T-helper 1 cell treated with Interleukin-12 subunit alpha and Interleukin-12 subunit beta and Interleukin-4 antibody, amounts not matched to agents 30 ng/mL and 1 ng/mL, for 36 hours (primary cell): ENCODE results near the gene CADM4. TPM values are rescaled to one million over a fixed set of nuclear protein-coding genes. Genes with fewer than 3 reads are reported as not detected.
"Not testable (repeated sequence)": the region's sequence is repeated elsewhere in the genome, so short reads cannot be mapped to it uniquely, and the experiment has no call there.

Experiments used
- intact Hi-C: fragments of 100-400 bp; cut with micrococcal nuclease; formaldehyde crosslinking; loops from one replicate; pipeline ENCODE4 v1.15.1; 2024
- total RNA-seq: library from RNA; stranded (reverse); gene quantifications from 2 replicates; pipeline ENCODE4 v1.2.3, GENCODE V29; 2022

The CADM4 gene, protein sequence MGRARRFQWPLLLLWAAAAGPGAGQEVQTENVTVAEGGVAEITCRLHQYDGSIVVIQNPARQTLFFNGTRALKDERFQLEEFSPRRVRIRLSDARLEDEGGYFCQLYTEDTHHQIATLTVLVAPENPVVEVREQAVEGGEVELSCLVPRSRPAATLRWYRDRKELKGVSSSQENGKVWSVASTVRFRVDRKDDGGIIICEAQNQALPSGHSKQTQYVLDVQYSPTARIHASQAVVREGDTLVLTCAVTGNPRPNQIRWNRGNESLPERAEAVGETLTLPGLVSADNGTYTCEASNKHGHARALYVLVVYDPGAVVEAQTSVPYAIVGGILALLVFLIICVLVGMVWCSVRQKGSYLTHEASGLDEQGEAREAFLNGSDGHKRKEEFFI
- 0.32 and 0.34 TPM in 2 replicates for total RNA-seq

DNA sequence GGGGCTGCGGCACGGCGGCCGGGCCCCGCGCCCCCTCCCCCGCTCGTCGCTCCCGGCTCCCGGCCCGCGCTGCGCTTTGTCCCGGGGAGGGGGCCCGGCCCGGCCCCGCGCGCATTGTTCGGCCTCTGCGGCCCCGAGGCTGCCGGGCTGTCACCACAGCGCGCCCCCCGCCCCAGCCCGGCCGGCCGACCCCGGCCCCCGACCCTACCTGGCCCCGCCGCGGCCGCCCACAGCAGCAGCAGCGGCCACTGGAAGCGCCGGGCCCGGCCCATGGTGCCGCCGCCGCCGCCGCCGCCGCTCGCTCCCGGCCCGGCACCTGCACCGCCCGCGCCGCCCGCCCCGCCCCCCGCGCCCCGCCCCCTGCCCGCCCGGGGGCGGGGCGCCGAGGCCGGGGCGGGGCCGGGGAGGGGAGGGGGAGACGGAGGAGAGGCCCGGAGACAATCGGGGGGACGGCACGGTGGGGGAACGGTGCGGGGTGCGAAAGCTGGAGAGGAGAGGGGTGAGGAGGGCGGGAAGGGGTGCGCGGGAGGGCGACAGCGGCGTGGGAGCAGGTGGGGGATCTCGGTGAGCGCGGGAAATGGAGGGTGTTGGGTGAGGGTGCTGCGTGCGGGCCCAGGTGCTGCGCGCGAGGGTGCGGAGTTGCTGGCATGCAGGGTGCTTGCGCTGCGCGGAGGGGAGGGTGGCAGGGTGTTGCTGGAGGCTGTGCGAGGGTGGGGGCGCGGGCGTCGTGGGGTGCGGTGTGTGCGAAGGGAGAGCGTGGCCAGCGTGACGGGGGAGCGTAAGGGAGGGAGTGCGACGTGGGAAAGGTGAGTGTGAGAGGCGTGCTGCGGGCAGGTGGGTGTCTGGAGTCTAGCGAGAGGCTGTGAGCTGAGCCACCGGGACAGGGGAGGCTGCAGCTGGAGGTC is at the start of gene CADM4:
Gene CADM4 (minus strand): TSS at position 332 of the 905 bp plus-strand sequence. CDS start 60 bp downstream, at position 272.
- intact Hi-C loops: loop anchor here (1.0 to 2.0 kb wide), 2 partner anchors 21 to 29 kb away; partner anchors contain the start of gene ZNF428

DNA sequence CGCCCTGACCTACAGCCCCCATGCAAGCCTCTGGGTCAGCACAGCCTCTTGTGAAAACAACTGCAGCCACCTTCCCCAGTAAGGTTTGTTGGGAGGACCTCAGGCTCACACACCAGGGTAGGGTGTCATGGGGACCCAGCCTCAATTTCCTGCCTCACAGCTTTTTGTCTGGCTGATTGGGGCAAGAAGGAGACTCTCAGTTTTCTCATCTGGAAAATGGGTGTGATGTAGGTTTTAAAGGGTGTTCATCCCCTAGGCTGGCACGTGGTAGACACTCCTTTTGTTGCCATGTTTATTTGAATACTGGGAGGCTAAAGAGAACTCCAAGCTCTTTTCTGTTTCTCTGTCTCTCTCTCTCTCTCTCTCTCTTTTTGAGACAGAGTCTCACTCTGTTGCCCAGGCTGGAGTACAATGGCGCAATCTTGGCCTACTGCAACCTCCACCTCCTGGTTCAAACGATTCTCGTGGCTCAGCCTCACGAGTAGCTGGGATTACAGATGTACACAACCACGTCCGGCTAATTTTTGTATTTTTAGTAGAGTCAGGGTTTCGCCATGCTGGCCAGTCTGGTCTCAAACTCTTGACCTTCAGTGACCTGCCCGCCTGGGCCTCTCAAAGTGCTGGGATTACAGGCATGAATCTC is 48.5 kb upstream of the CADM4 start:
- intact Hi-C loops: no loop called here

DNA sequence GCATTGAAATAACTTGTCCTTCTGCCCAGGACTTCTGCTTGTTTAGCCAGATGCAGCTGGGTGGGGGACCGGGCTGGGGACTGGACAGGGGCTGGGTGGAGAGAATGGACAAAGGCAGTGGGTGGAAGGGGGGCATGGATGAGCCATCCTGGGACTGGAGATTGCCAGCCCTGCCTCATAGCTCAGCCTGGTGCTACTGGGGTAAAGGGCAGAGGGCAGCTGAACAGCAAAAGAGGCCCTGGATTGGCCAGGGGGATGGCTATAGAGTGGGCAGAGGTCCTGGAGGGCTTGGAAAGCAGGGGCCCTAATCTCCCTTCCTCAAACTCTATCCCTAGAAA is 48.0 kb upstream of the CADM4 start:
- intact Hi-C loops: no loop called here

DNA sequence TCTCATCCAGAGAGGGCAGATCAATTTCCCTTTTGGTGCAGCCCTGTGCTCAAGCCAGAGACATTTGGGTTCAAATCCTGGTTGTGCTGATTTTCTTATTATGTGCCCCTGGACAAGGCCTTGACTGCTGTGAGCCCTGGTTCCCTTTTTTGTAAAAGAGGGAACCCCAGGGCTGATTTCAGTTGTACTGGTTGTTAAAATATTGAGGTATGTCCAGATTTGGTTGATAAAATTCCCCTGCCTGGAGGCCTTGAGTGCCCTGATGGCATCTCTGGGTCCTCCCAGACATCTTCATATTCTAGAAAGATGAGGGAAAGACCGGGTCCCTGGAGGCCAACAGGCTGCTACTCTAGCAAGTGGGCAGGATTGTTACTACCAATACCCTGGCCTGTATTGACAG is 44.7 kb upstream of the CADM4 start:
- intact Hi-C loops: no loop called here

DNA sequence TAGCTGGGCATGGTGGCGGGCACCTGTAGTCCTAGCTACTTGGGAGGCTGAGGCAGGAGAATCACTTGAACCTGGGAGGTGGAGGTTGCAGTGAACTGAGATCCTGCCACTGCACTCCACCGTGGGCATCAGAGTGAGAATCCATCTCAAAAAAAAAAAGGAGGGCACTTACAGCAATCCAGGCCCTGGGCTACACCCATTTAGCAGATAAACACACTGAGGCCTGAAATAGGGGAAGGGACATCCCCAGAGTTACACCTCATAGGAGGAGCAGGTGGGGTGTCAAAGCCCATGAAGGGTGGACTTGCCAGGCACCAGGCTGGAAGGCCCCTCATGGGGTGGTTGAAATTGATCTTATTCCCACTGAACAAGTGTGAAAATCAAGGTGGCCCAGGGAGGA is 44.3 kb upstream of the CADM4 start:
- intact Hi-C loops: no loop called here

DNA sequence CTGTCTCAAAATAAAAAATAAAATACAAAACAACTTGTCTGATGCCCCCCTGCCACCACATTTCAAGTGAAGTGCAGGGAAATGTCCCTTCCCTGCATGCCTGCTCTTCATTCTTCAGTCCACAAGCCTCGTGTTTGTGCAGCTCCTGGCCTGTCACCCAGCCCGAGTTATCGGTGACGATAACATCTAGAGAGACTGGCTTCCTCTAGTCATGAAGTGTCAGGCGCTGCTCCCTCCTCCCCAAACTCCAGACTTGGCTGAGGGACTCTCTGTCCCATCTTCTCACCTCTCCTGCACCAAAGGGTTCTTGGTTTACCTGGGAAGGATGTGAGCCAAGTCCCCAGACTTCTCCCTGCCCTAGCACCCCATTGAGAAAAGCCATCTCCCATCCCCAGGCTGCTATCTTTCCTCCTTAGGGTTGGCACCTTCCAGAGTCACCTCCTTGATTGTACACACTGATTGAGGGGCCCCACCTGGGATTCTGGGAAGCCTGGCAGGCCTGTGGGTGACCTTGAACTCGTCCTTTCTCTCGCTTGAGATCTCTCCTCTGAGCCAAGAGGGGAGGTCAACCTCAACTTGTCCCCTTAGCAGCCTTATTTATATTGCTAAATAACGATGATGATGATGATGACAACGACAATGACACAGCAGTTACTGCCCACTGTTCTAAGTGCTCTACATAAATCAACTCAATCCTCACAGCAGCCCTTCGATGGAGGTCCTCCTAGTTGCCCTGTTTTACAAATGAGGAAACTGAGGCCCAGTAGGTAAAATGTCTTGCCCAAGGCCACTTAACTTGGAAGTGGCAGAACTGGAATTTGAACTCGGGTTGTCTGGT is 43.4 kb upstream of the CADM4 start:
- intact Hi-C loops: no loop called here

DNA sequence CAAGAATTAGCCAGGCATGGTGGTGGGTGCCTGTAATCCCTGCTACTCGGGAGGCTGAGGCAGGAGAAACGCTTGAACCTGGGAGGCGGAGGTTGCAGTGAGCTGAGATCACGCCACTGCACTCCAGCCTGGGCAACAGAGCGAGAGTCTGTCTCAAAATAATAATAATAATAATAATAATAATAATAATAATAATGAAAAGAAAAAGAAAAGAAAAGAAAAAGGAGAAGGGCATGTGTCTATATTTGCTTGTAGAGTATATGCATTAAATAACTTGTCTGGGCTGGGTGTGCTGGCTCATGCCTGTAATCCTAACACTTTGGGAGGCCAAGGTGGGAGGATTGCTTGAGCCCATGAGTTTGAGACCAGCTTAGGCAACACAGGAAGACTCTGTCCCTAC is 42.6 kb upstream of the CADM4 start:
- intact Hi-C loops: not testable (repeated sequence)

DNA sequence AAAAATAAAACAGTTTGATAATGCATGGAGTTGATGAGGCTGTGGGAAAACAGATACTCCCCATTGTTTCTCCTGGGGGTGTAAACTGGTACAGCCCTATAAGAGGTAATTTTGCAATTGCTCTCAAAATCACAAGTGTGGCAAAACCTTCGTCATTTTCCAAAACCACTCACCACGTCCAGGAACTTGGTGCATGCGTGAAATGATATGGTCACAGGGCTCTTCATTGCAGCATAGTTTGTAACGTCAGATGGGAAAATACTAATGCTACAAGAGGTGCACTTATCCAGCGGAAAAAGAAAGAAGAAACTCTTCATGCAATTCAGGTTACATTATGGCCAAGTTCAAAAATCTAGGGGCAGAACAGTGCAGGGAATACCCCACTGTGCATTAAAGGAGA is 42.2 kb upstream of the CADM4 start:
- intact Hi-C loops: no loop called here

DNA sequence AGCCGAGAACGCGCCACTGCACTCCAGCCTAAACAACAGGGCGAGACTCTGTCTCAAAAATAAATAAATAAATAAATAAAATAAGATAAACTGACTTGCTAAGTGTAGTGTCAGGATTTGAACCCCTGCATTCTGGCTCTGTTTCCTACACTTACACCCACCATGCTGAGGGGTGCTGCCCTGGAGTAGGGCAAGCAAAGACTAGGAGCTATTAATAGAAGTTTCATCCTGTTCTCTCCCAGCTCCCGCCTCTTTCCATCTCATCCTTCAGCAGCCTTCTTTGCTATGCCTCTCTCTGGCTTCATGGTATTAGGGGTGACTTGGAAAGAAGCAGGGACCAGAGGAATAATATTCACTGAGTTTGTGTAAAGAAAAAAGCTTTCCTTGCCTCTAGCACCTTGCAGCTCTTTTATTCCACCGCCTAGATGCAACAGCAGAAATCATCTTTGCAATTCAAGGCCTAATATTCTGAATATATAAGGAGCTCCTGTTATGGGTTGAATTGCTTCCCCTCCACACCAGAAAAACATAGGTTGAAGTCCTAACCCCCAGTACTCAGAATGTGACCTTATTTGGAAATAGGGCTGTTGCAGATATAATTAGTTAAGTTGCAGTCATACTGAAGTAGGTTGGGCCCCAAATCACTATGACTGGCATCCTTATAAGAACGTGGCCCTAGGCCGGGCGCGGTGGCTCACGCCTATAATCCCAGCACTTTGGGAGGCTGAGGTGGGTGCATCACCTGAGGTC is 39.0 kb upstream of the CADM4 start:
- intact Hi-C loops: no loop called here

DNA sequence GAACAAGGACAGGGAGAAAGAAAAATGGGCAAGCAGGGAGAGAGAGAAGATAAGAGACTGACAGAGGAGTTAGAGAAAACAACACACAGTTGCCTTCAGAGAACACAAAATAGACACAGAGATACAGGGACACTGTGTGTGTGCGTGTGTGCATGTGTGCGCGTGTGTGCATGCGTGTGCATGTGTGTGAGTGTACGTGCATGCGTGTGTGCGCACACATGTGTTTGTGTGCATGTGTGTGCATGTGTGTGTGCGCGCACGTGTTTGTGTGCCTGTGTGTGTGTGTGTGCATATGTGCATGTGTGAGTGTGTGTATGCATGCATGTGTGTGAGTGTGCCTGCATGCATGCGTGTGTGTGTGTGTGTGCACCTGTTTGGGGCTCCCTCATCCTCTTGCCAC is 36.3 kb upstream of the CADM4 start:
- intact Hi-C loops: loop anchor here (1.0 kb wide), 1 partner anchor 25 kb away; no protein-coding TSS in a partner anchor

DNA sequence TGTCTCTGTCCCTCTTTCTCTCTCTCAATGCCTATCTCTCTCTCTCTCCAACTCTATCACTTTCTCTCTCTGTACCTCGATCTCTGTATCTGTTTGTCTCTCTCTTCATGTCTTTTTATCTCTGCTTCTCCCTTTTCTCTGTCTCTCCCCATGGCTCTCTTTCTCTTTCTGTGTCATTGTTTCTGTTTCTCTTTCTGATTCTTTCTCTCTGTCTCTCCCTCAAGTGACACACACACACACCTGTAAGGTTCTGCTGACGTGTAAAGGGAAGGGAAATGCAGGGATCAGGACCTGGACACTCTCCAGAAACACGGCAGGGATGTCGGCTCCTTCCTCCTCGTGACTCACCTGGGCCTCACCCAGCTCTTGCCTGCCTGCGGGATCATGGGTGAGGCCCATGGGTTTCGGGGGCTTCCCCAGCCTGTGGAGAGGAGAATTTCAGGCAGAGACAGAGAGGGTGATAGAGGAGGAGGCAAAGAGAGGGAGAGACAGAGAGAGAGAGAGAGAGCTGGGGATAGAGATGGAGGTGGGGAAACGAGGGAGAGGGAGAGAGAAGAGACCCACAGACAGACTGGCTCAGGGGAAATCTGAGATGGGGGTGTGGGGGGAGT is 35.7 kb upstream of the CADM4 start:
- intact Hi-C loops: loop anchor here (1.0 kb wide), 1 partner anchor 26 kb away; no protein-coding TSS in a partner anchor

DNA sequence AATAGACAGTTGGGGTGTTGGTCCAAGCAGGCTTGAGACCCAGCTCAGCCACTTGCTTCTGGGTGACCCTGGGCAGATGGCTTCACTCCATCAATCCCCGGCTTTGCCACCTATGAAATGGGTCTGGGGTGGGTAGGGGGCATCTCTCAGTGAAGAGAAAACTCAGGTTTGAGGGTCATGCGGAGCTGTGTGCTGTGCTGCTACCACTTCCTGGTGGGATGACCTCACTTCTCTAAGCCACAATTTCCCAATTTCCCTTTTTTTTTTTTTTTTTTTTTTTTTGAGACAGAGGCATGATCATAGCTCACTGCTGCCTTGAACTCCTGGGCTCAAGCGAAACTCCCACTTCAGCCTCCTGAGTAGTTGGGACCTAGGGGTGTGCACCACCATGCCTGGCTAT is 34.9 kb upstream of the CADM4 start:
- intact Hi-C loops: no loop called here

DNA sequence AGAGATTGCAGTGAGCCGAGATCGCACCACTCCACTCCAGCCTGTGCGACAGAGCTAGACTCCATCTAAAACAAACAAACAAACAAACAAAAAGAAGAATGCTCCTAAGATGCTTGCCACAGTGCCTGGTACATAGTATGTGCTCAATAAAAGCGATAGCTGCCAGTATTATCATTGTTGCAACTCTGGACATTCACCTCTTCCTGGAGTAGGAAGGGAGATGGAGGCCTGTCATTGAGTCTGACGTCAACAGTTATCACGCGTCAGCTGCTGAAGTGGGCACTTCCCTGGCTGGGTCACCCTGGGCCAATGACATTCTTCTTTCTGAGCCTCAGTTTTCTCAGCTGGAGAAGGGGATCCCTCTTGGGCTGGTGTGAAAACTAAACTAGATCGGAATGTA is 34.5 kb upstream of the CADM4 start:
- intact Hi-C loops: no loop called here

DNA sequence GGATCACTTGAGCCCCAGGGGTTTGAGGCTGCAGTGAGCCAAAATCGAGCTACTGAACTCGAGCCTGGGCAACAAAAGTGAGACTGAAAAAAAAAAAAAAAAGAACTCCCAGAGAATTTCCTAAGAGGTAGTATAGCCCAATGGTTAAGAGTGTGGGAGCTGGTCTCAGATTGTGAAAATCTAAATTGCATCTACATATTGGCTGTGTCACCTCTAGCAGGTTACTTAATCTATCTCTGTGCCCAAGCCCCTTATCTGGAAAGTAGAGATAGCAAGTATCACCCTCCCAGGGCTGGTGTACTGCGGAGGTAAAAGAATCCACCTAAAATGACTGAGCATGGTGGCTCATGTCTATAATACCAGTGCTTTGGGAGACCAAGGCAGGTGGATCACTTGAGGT is 34.0 kb upstream of the CADM4 start:
- intact Hi-C loops: no loop called here

DNA sequence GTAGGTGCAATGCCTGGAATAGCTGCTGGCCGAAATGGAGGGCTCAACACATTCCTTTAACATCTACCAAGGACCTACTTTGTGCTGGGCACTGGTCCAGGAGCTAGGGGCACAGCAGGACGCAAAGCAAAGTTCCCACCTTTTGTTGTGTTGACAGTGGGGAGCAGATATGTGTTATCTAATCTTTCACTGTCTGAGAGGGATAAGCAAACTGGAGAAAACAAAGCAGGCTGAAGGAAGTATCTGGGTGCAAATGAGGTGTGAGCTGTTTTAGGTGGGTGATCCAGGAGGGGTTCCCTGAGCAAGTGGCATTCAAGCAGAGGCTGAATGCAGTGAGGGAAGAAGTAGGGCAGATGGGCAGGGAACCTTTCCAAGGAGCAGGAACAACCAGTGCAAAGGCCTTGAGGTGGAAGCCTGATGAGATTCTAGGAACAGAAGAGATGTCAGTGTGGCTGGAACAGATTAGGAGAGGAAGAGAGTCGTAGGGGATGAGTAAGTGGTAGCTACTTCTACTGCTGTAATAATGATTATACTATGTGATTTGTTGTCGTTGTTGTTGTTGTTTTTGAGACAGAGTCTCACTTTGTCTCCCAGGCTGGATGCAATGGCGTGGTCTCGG is 32.5 kb upstream of the CADM4 start:
- intact Hi-C loops: no loop called here

DNA sequence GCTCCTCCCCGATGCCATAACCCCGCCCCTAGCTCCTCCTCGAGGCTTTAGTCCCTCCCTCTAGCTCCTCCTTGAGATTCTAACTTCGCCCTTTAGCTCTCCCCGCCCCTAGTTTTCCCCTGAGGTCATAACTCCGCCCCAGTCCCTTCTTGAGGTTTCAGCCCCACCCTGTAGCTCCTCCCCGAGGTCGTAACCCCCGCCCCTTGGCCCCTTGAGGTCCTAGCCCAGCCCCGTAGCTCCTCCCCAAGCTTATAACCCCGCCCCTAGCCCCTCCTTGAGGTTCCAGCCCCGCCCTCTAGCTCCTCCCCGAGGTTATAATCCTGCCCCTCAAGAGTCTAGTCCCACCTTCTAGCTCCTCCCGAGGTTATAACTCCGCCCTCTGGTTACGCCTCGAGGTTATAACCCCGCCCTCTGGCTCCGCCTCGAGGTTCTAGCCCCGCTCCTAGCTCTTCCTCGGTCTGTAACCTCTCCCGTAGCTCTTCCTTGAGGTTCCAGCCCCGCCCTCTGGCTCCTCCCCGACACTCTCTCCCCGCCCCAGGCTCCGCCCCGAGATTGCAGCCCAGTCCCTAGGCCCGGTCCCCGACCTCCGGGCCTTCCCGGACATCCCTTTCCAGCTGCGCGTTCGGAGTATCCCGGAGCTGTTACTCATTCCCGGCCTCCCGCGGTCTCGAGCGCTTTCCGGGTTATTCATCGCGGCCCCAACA is 28.9 kb upstream of the CADM4 start:
- intact Hi-C loops: loop anchor here (1.0 to 2.0 kb wide), 20 partner anchors 28 to 1370 kb away; partner anchors contain the start of genes CLASRP, IRGQ, PHLDB3 and PINLYP

DNA sequence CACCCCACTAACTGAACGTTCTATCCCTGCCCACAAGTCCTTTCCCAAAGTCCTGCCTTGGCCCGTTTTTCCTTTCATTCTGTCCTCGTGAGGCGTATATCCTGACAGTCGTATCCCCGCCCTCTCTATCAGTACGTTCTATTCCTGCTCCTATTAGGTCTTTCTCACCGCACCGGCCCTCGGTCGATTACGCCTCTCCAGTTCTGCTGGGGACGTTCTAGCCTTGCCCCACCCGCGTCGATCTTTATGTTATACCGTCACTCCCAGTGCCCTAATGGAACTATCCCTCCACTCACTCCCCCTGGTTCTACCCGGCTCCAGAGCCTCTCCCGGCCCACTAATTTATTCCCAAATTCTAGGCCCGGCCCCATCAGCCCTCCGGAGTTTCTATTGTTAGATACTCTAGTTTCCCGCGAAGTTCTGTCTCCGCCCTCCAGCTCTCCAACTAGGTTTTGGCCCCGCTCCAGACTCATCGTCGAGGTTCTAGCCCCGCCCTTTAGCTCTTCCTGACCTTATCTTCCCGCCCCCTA is 28.3 kb upstream of the CADM4 start:
- intact Hi-C loops: loop anchor here (1.0 to 2.0 kb wide), 17 partner anchors 28 to 1371 kb away; partner anchors contain the start of genes CLASRP, IRGQ, PHLDB3 and PINLYP
